Stomach smooth muscle (tissue), 2 donors: Measurements from ENCODE around the gene ALDH3A1.

Experiments
- H3K27ac ChIP-seq: one replicate; pipeline ENCODE4 v1.7.0; 2013; ENCODE audit warnings: mild to moderate bottlenecking, low read length, inconsistent platforms
- H3K27me3 ChIP-seq, 2 donors: one replicate each; pipeline ENCODE4 v1.7.0; 2013; ENCODE audit warnings: low read length in 2 of 2; ENCODE audit not compliant: insufficient read depth in 2 of 2, control insufficient read depth in 1 of 2
- H3K36me3 ChIP-seq, 2 donors: one replicate each; pipeline ENCODE4 v1.7.0; 2013; ENCODE audit warnings: low read length in 2 of 2; ENCODE audit not compliant: control insufficient read depth in 2 of 2, insufficient read depth in 2 of 2
- H3K4me1 ChIP-seq: one replicate; pipeline ENCODE4 v1.7.0; 2013; ENCODE audit warnings: low read length; ENCODE audit not compliant: control insufficient read depth, insufficient read depth
- H3K4me3 ChIP-seq, 2 donors: one replicate each; pipeline ENCODE4 v1.7.0; 2013; ENCODE audit warnings: low read length in 2 of 2
- H3K9ac ChIP-seq, 2 donors: one replicate each; pipeline ENCODE4 v1.7.0; 2013; ENCODE audit warnings: low read length in 2 of 2, mild to moderate bottlenecking in 1 of 2
- H3K9me3 ChIP-seq, 2 donors: one replicate each; pipeline ENCODE4 v1.7.0; 2013; ENCODE audit warnings: low read length in 2 of 2; ENCODE audit not compliant: control insufficient read depth in 2 of 2
- donor health status: healthy.
- donor health status: Pancreatic carcinoma.

The ALDH3A1 gene

GRCh38 chr17:19750020-19750572, 2.0 kb upstream of the ALDH3A1 start:
- Histone ChIP-seq H3K9ac (no peak overlapping the region), H3K9me3 (no peaks in the 10 kb centered on the region), H3K27me3 (no peaks in the 10 kb centered on the region), H3K27ac (no peak overlapping the region), H3K4me1 (peaks cover 28% of the 10 kb centered on the region), H3K36me3 (no peaks in the 10 kb centered on the region), H3K4me3 (no peak overlapping the region)

- peaks cover 32% of the 10 kb centered on the region for H3K4me1 ChIP-seq
- H3K9me3 ChIP-seq = no peaks in the 10 kb centered on the region
- no peak overlapping the region for H3K4me3 ChIP-seq
- H3K27me3 ChIP-seq = no peaks in the 10 kb centered on the region
- no peak overlapping the region for H3K9ac ChIP-seq
- H3K27ac ChIP-seq = no peak overlapping the region
- H3K36me3 ChIP-seq = no peaks in the 10 kb centered on the region
Measured at GRCh38 chr17:19748807-19749193, 702 bp upstream of the ALDH3A1 start.

DNA sequence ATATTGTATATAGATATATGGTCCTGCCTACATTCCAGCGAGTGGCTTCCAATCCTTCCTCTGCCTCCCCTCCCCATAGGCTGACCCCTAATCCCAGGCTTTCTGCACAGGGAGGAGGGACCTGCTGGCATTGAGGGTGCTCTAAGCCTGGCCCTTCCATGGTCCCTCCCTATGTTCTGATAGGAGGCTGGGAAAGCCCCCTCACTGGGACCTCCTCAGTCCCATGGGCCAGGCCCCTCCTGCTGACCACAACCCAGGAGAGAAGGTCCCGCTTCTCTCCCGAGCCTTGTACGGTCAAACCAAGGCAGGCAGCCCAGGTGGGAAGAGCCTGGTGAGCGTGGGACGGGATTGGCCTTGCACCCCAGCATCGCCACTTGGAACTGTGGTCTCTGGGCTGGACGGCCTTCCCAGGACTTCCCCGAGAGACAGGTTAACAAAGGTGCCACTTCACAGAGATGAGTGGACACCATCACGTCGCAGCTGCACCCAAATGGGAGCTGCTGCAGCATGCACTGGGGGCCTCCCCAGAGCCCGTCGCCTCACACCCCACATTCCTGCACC, 859 bp downstream of the ALDH3A1 start:
- Histone ChIP-seq H3K4me1 (peaks cover 19% of the 10 kb centered on the region), H3K27ac (no peak overlapping the region), H3K36me3 (no peaks in the 10 kb centered on the region), H3K9ac (no peak overlapping the region), H3K9me3 (no peaks in the 10 kb centered on the region), H3K27me3 (no peaks in the 10 kb centered on the region), H3K4me3 (no peak overlapping the region)

DNA sequence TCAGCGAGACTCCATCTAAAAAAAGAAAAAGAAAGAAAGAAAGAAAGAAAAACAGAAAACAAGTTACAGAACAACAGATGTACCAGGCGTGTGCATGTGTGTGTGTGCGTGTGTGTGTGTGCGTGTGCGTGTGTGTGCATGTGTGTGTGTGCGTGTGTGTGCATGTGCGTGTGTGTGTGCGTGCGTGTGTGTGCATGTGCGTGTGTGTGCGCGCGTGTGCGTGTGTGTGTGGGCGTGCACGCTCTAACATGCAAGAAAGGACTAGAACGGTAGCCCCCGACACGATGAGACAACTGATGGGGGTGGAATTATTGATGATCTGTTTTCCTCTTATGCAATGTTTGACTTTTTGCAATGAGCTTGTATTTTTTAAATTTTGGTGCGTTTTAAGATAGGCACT, 1.6 kb downstream of the ALDH3A1 start:
- no peaks in the 10 kb centered on the region for H3K9me3 ChIP-seq
- H3K27ac ChIP-seq = no peak overlapping the region
- no peaks in the 10 kb centered on the region for H3K36me3 ChIP-seq
- H3K4me3 ChIP-seq = no peak overlapping the region
- no peak overlapping the region for H3K9ac ChIP-seq
- H3K4me1 ChIP-seq = peaks cover 19% of the 10 kb centered on the region
- no peaks in the 10 kb centered on the region for H3K27me3 ChIP-seq

- Histone ChIP-seq H3K4me3 (peak overlapping the region; percentile 21 to 68), H3K4me1 (peaks cover 19% of the 10 kb centered on the region), H3K27ac (no peak overlapping the region), H3K9me3 (no peaks in the 10 kb centered on the region), H3K9ac (peak overlapping the region in 1 of 2 donors; percentile 47), H3K36me3 (no peaks in the 10 kb centered on the region), H3K27me3 (no peaks in the 10 kb centered on the region)
Measured at GRCh38 chr17:19744922-19745757, 3.0 kb downstream of the ALDH3A1 start.

- Histone ChIP-seq H3K27ac (no peak overlapping the region), H3K9me3 (no peaks in the 10 kb centered on the region), H3K4me1 (peaks cover 19% of the 10 kb centered on the region), H3K9ac (peak overlapping the region; percentile 23 to 47), H3K4me3 (peak overlapping the region in 1 of 2 donors; percentile 68), H3K27me3 (no peaks in the 10 kb centered on the region), H3K36me3 (no peaks in the 10 kb centered on the region)
Measured at GRCh38 chr17:19744492-19744891, 3.6 kb downstream of the ALDH3A1 start.

DNA sequence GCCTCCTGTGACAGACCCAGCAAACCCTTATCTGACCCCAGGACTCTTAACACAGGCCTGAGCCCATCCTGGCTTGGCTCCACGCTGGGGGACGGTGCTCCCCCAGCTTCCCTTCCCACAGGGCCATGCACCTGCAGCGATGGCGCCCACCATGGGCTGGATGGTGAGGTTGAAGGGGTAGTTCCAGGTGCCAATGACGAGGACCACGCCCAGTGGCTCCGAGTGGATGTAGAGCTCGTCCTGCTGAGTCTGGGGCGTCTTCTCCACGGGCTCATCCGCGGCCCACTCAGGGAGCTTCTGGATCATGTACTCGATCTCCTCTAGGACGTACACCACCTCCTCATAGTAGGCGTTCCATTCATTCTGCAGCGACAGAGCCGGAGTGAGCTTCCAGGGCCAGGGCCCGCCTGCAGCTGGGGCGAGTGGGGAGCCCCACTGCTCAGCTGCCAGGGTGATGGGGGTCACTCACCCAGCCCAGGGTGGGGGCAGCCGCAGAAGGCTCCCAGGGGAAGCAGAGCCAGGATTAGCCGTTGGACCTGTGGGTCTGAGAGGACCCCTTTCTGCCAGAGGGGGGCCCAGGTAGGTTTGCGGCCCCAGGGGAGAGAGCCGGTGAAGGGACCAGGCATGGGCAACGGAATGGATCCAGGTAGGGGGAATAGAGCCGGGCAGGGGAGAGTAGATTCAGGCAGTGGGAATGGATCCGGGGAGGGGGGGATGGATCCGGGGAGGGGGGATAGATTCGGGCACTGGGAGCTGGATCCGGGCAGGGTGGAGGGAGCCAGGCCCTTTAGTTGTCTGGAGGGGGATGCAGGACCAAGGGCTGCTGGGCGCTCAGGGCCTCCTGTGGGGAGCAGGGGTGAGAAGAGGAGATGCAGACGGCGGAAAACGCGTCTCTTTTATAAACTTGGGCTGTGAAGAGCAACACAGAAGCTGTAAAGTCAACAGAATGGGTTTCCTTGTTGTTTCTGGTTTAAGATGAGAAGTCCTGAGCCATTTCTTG, 4.7 kb downstream of the ALDH3A1 start:
- H3K27me3 ChIP-seq = no peaks in the 10 kb centered on the region
- H3K36me3 ChIP-seq = no peaks in the 10 kb centered on the region
- no peak overlapping the region for H3K27ac ChIP-seq
- H3K9ac ChIP-seq = no peak overlapping the region
- no peak overlapping the region for H3K4me3 ChIP-seq
- H3K9me3 ChIP-seq = no peaks in the 10 kb centered on the region
- peaks cover 16% of the 10 kb centered on the region for H3K4me1 ChIP-seq

GRCh38 chr17:19742495-19742894, 5.6 kb downstream of the ALDH3A1 start:
- Histone ChIP-seq H3K9me3 (no peaks in the 10 kb centered on the region), H3K9ac (no peak overlapping the region), H3K4me1 (peaks cover 10% of the 10 kb centered on the region), H3K36me3 (no peaks in the 10 kb centered on the region), H3K27ac (no peak overlapping the region), H3K4me3 (no peak overlapping the region), H3K27me3 (no peaks in the 10 kb centered on the region)

GRCh38 chr17:19741832-19742457, 6.2 kb downstream of the ALDH3A1 start:
- Histone ChIP-seq H3K9me3 (no peaks in the 10 kb centered on the region), H3K4me3 (no peak overlapping the region), H3K27me3 (no peaks in the 10 kb centered on the region), H3K27ac (no peak overlapping the region), H3K4me1 (peaks cover 10% of the 10 kb centered on the region), H3K9ac (no peak overlapping the region), H3K36me3 (no peaks in the 10 kb centered on the region)

GRCh38 chr17:19740933-19741332, 7.2 kb downstream of the ALDH3A1 start:
- peaks cover 10% of the 10 kb centered on the region for H3K4me1 ChIP-seq
- H3K36me3 ChIP-seq = no peaks in the 10 kb centered on the region
- no peak overlapping the region for H3K4me3 ChIP-seq
- no peak overlapping the region for H3K27ac ChIP-seq
- H3K9ac ChIP-seq = no peak overlapping the region
- no peaks in the 10 kb centered on the region for H3K9me3 ChIP-seq
- H3K27me3 ChIP-seq = no peaks in the 10 kb centered on the region
